ENCODE measurements around the gene MINAR2. TPM values are rescaled to one million over a fixed set of nuclear protein-coding genes. Genes with fewer than 3 reads are reported as not detected.

Gene MINAR2
- total and polyA plus RNA-seq, 12 donors, result 0.03 to 0.39 TPM; not detected in 10

- Histone ChIP-seq H3K27me3 (no peaks in the 10 kb centered on the region), H3K9me3 (replicated peaks in 1 of 3) (no peaks in the 10 kb centered on the region), H3K4me3 (no peak overlapping the region), H3K4me1 (replicated peaks in 1 of 2) (no peaks in the 10 kb centered on the region), H3K27ac (no peak overlapping the region), H3K36me3 (replicated peaks in 1 of 2) (no peaks in the 10 kb centered on the region)
- intact Hi-C loops (cut with DNase I), result loop anchor here in 1 of 2 donors (5.0 to 10.0 kb wide), 3 partner anchors 106 to 861 kb away; no protein-coding TSS in a partner anchor
- 0 to 1% (median 0%) methylated on average over 3 of the region's 3 CpGs for WGBS, 4 donors
- peak; percentile 69 to 88 (median 76) for DNase-seq
- TF ChIP-seq POLR2A (IDR thresholded peaks at IDR 0.05) (no peak), CTCF (IDR thresholded peaks at IDR 0.05) (peak; percentile 95 to 99 (median 98))
Measured at GRCh38 chr5:129767927-129768380, 20.1 kb downstream of the MINAR2 start.

- no peak for TF ChIP-seq CTCF (IDR thresholded peaks at IDR 0.05)
- no peak for TF ChIP-seq POLR2A (IDR thresholded peaks at IDR 0.05)
- no peak overlapping the region for H3K27ac ChIP-seq
- no peak for DNase-seq
- no peaks in the 10 kb centered on the region for H3K27me3 ChIP-seq
- no peaks in the 10 kb centered on the region for H3K4me1 ChIP-seq (replicated peaks in 1 of 2)
- WGBS, 4 donors, result 66 to 78% (median 71%) methylated on average over 6 of the region's 6 CpGs
- H3K9me3 ChIP-seq (replicated peaks in 1 of 3), result no peaks in the 10 kb centered on the region
- intact Hi-C loops (cut with DNase I), result loop anchor here in 1 of 2 donors (5.0 to 10.0 kb wide), 3 partner anchors 106 to 861 kb away; no protein-coding TSS in a partner anchor
- no peaks in the 10 kb centered on the region for H3K36me3 ChIP-seq (replicated peaks in 1 of 2)
- no peak overlapping the region for H3K4me3 ChIP-seq
Measured at GRCh38 chr5:129768735-129769134, 20.8 kb downstream of the MINAR2 start.

- Histone ChIP-seq H3K4me1 (replicated peaks in 1 of 2) (no peaks in the 10 kb centered on the region), H3K4me3 (no peak overlapping the region), H3K27ac (no peak overlapping the region), H3K9me3 (replicated peaks in 1 of 3) (no peaks in the 10 kb centered on the region), H3K27me3 (no peaks in the 10 kb centered on the region), H3K36me3 (replicated peaks in 1 of 2) (no peaks in the 10 kb centered on the region)
- DNase-seq, result no peak
- 59 to 70% (median 64%) methylated on average over 5 of the region's 5 CpGs for WGBS, 4 donors
- intact Hi-C loops (cut with DNase I), result loop anchor here (5.0 to 10.0 kb wide), 2 partner anchors 85 to 87 kb away; no protein-coding TSS in a partner anchor
- TF ChIP-seq CTCF (IDR thresholded peaks at IDR 0.05) (no peak), POLR2A (IDR thresholded peaks at IDR 0.05) (no peak)
Measured at GRCh38 chr5:129770024-129770820, 22.3 kb downstream of the MINAR2 start.

GRCh38 chr5:129771058-129771838 is 23.4 kb downstream of the MINAR2 start:
- H3K4me1 ChIP-seq (replicated peaks in 1 of 2), result no peaks in the 10 kb centered on the region
- intact Hi-C loops (cut with DNase I), result loop anchor here (5.0 to 10.0 kb wide), 2 partner anchors 84 to 86 kb away; no protein-coding TSS in a partner anchor
- no peaks in the 10 kb centered on the region for H3K27me3 ChIP-seq
- 38 to 43% (median 40%) methylated on average over 9 of the region's 9 CpGs for whole genome bisulfite sequencing, 4 donors
- DNase-seq, result peak; percentile 32 to 73 (median 50)
- H3K36me3 ChIP-seq (replicated peaks in 1 of 2), result no peaks in the 10 kb centered on the region
- H3K9me3 ChIP-seq (replicated peaks in 1 of 3), result no peaks in the 10 kb centered on the region
- no peak overlapping the region for H3K27ac ChIP-seq
- H3K4me3 ChIP-seq, result no peak overlapping the region
- peak; percentile 66 to 75 (median 70) for TF ChIP-seq CTCF (IDR thresholded peaks at IDR 0.05)
- TF ChIP-seq POLR2A (IDR thresholded peaks at IDR 0.05), result no peak

Data from adrenal gland (tissue), 12 donors.